Right renal pelvis (tissue), 4 donors: ENCODE data around the gene LSM2. TPM values are rescaled to one million over a fixed set of nuclear protein-coding genes. Genes with fewer than 3 reads are reported as not detected.
"Not testable (repeated sequence)": the region's sequence is repeated elsewhere in the genome, so short reads cannot be mapped to it uniquely, and the experiment has no call there.

Experiments
- DNase-seq, 4 donors: peaks; one replicate each; pipeline ENCODE4 v3.0.0-alpha.2; 2013; ENCODE audit warnings: low read depth in 4 of 4, low spot score in 3 of 4, missing footprints in 1 of 4
- polyA plus RNA-seq, 4 donors: library from polyadenylated mRNA; unstranded; fragments of 120-200 nt; gene quantifications; one replicate each; pipeline ENCODE4 v1.2.1, GENCODE V29; 2013; ENCODE audit not compliant: insufficient read length in 4 of 4

The LSM2 gene
- polyA plus RNA-seq, 4 donors = 82.9 to 92.5 (median 84.0) TPM

GRCh38 chr6:31829633-31830283, 23.0 kb upstream of the LSM2 start:
- DNase-seq = no peak

- peak; percentile 96 to 100 (median 99) for DNase-seq
Observed at GRCh38 chr6:31827286-31828079, 20.7 kb upstream of the LSM2 start, which contains the start of gene HSPA1B. Gene HSPA1B (plus strand): TSS chr6:31827738. CDS start chr6:31827951, 213 bp downstream.

GRCh38 chr6:31826793-31827285, 20.1 kb upstream of the LSM2 start:
- DNase-seq = peak in 2 of 4 donors; percentile 75 to 78

GRCh38 chr6:31825553-31825952, 18.8 kb upstream of the LSM2 start:
- no peak for DNase-seq

GRCh38 chr6:31823592-31824196, 16.9 kb upstream of the LSM2 start:
- not testable (repeated sequence) for DNase-seq

GRCh38 chr6:31822036-31822821, 15.5 kb upstream of the LSM2 start:
- DNase-seq = peak in 1 of 4 donors; percentile 69

- DNase-seq = no peak
Observed at GRCh38 chr6:31821301-31822035, 14.7 kb upstream of the LSM2 start.

- DNase-seq = not testable (repeated sequence)
Observed at GRCh38 chr6:31820399-31820798, 13.6 kb upstream of the LSM2 start.

- DNase-seq = no peak
Observed at GRCh38 chr6:31819871-31820299, 13.1 kb upstream of the LSM2 start.

GRCh38 chr6:31817929-31818511, 11.3 kb upstream of the LSM2 start:
- DNase-seq = not testable (repeated sequence)

GRCh38 chr6:31817133-31817928, 10.6 kb upstream of the LSM2 start:
- DNase-seq = not testable (repeated sequence)

- peak; percentile 92 to 97 (median 94) for DNase-seq
Observed at GRCh38 chr6:31815025-31815838, 8.5 kb upstream of the LSM2 start, which contains the start of the genes HSPA1A and HSPA1L. Gene HSPA1A (plus strand): TSS chr6:31815543. CDS start chr6:31815757, 214 bp downstream. Gene HSPA1L (minus strand): TSS chr6:31815283. CDS start chr6:31811972, 3,311 bp downstream.

- peak; percentile 86 to 96 (median 94) for DNase-seq
Observed at GRCh38 chr6:31814677-31815024, 7.9 kb upstream of the LSM2 start.

GRCh38 chr6:31813465-31813849, 6.7 kb upstream of the LSM2 start:
- DNase-seq = no peak

- DNase-seq = no peak
Observed at GRCh38 chr6:31811645-31812044, 4.9 kb upstream of the LSM2 start.

GRCh38 chr6:31808599-31808998, 1.8 kb upstream of the LSM2 start:
- not testable (repeated sequence) for DNase-seq

GRCh38 chr6:31805939-31806469, 762 bp downstream of the LSM2 start:
- DNase-seq = no peak
